DND-41 (cell line): Measurements from ENCODE around the gene PIRT.

Experiments
- CTCF ChIP-seq: IDR thresholded peaks from 2 replicates; pipeline ENCODE4 v1.5.1; 2012; ENCODE audit warnings: borderline replicate concordance, low read length, moderate library complexity, mild to moderate bottlenecking; ENCODE audit not compliant: poor library complexity, severe bottlenecking; ENCODE audit errors: extremely low read depth
- EZH2 ChIP-seq: IDR thresholded peaks from 3 replicates; pipeline ENCODE4 v1.6.1; 2012; ENCODE audit warnings: borderline replicate concordance, low read depth, mild to moderate bottlenecking, moderate library complexity, low read length, inconsistent platforms; ENCODE audit not compliant: severe bottlenecking

- no peak for TF ChIP-seq CTCF
- no peak for TF ChIP-seq EZH2
These were observed 22.6 kb downstream of the PIRT start for GRCh38 chr17:10815319-10815718.
